ENCODE measurements around the gene TEC.

Gene TEC

GRCh38 chr4:48227662-48228061 is 42.0 kb downstream of the TEC start:
- Histone ChIP-seq H3K14ac (ENCODE audit: low read length) (no peak overlapping the region), H3K79me1 (ENCODE audit: low read depth, low read length) (no peaks in the 10 kb centered on the region), H2AFZ (ENCODE audit: low read length) (no peak overlapping the region), H3K9ac (ENCODE audit: low read depth, low read length, poor library complexity) (no peak overlapping the region), H3K4ac (ENCODE audit: low read length) (no peak overlapping the region), H2BK15ac (ENCODE audit: low read length) (no peak overlapping the region), H2AK5ac (ENCODE audit: low read depth, low read length) (no peak overlapping the region), H4K8ac (ENCODE audit: low read depth, low read length) (no peak overlapping the region), H4K91ac (ENCODE audit: low read depth, low read length, poor library complexity) (no peak overlapping the region), H3K9me3 (replicated peaks in 1 of 2; ENCODE audit: control insufficient read depth in 2 of 2, insufficient read depth in 1 of 2, low read depth in 1 of 2, low read length in 2 of 2) (no peaks in the 10 kb centered on the region), H2BK12ac (ENCODE audit: low read length) (no peak overlapping the region), H3K4me3 (ENCODE audit: low read length in 2 of 2) (no peak overlapping the region), H2BK5ac (ENCODE audit: low read length) (no peak overlapping the region), H3K23ac (ENCODE audit: low read depth, low read length, poor library complexity) (no peak overlapping the region), H3K27me3 (ENCODE audit: control insufficient read depth in 3 of 3, insufficient read depth in 3 of 3, low read depth in 1 of 3, low read length in 3 of 3) (no peaks in the 10 kb centered on the region), H3K36me3 (replicated peaks in 1 of 2; ENCODE audit: control insufficient read depth in 2 of 2, insufficient read depth in 2 of 2, low read length in 2 of 2) (no peaks in the 10 kb centered on the region), H3K4me1 (ENCODE audit: control insufficient read depth in 2 of 2, insufficient read depth in 1 of 2, low read depth in 1 of 2, low read length in 2 of 2) (no peaks in the 10 kb centered on the region), H2BK120ac (ENCODE audit: low read depth, low read length) (no peak overlapping the region), H3K27ac (replicated peaks; ENCODE audit: low read length) (no peak overlapping the region), H3K18ac (ENCODE audit: low read length) (no peak overlapping the region), H3K4me2 (ENCODE audit: insufficient read depth, low read length, poor library complexity, severe bottlenecking) (no peak overlapping the region)
- no peak for DNase-seq (ENCODE audit: low spot score)
- no CpG with 5 or more reads among the region's 4 CpGs for WGBS, 2 donors (ENCODE audit: extremely low coverage in 2 of 2, insufficient read length in 2 of 2, insufficient replicate concordance in 1 of 2)

- Histone ChIP-seq H3K9ac (ENCODE audit: low read depth, low read length, poor library complexity) (no peak overlapping the region), H3K4me2 (ENCODE audit: insufficient read depth, low read length, poor library complexity, severe bottlenecking) (no peak overlapping the region)
Measured at GRCh38 chr4:48226199-48226598, 43.4 kb downstream of the TEC start.

GRCh38 chr4:48225368-48226141 is 44.1 kb downstream of the TEC start:
- no peak overlapping the region for H3K23ac ChIP-seq (ENCODE audit: low read depth, low read length, poor library complexity)
- H3K9me3 ChIP-seq (replicated peaks in 1 of 2; ENCODE audit: control insufficient read depth in 2 of 2, insufficient read depth in 1 of 2, low read depth in 1 of 2, low read length in 2 of 2) = no peaks in the 10 kb centered on the region
- H3K4ac ChIP-seq (ENCODE audit: low read length) = no peak overlapping the region
- no peaks in the 10 kb centered on the region for H3K36me3 ChIP-seq (replicated peaks in 1 of 2; ENCODE audit: control insufficient read depth in 2 of 2, insufficient read depth in 2 of 2, low read length in 2 of 2)
- no peak overlapping the region for H3K14ac ChIP-seq (ENCODE audit: low read length)
- no peak overlapping the region for H3K4me3 ChIP-seq (ENCODE audit: low read length in 2 of 2)
- no peak overlapping the region for H2BK120ac ChIP-seq (ENCODE audit: low read depth, low read length)
- H3K79me1 ChIP-seq (ENCODE audit: low read depth, low read length) = no peaks in the 10 kb centered on the region
- H4K91ac ChIP-seq (ENCODE audit: low read depth, low read length, poor library complexity) = no peak overlapping the region
- no peak overlapping the region for H4K8ac ChIP-seq (ENCODE audit: low read depth, low read length)
- H2BK15ac ChIP-seq (ENCODE audit: low read length) = no peak overlapping the region
- H2BK12ac ChIP-seq (ENCODE audit: low read length) = no peak overlapping the region
- H2AFZ ChIP-seq (ENCODE audit: low read length) = no peak overlapping the region
- DNase-seq (ENCODE audit: low spot score) = no peak
- no peak overlapping the region for H3K4me2 ChIP-seq (ENCODE audit: insufficient read depth, low read length, poor library complexity, severe bottlenecking)
- no peaks in the 10 kb centered on the region for H3K4me1 ChIP-seq (ENCODE audit: control insufficient read depth in 2 of 2, insufficient read depth in 1 of 2, low read depth in 1 of 2, low read length in 2 of 2)
- no peak overlapping the region for H3K18ac ChIP-seq (ENCODE audit: low read length)
- no peak overlapping the region for H2AK5ac ChIP-seq (ENCODE audit: low read depth, low read length)
- H3K27ac ChIP-seq (replicated peaks; ENCODE audit: low read length) = no peak overlapping the region
- no peaks in the 10 kb centered on the region for H3K27me3 ChIP-seq (ENCODE audit: control insufficient read depth in 3 of 3, insufficient read depth in 3 of 3, low read depth in 1 of 3, low read length in 3 of 3)
- WGBS, 2 donors (ENCODE audit: extremely low coverage in 2 of 2, insufficient read length in 2 of 2, insufficient replicate concordance in 1 of 2) = no CpG with 5 or more reads among the region's 7 CpGs
- no peak overlapping the region for H3K9ac ChIP-seq (ENCODE audit: low read depth, low read length, poor library complexity)
- H2BK5ac ChIP-seq (ENCODE audit: low read length) = no peak overlapping the region

More at GRCh38 chr4:48226199-48226598, 43.4 kb downstream of the TEC start:
- Histone ChIP-seq H3K18ac (ENCODE audit: low read length) (no peak overlapping the region), H3K79me1 (ENCODE audit: low read depth, low read length) (no peaks in the 10 kb centered on the region), H3K27ac (replicated peaks; ENCODE audit: low read length) (no peak overlapping the region), H2BK120ac (ENCODE audit: low read depth, low read length) (no peak overlapping the region), H4K8ac (ENCODE audit: low read depth, low read length) (no peak overlapping the region), H3K4me1 (ENCODE audit: control insufficient read depth in 2 of 2, insufficient read depth in 1 of 2, low read depth in 1 of 2, low read length in 2 of 2) (no peaks in the 10 kb centered on the region), H3K14ac (ENCODE audit: low read length) (no peak overlapping the region), H3K4ac (ENCODE audit: low read length) (no peak overlapping the region), H3K9me3 (replicated peaks in 1 of 2; ENCODE audit: control insufficient read depth in 2 of 2, insufficient read depth in 1 of 2, low read depth in 1 of 2, low read length in 2 of 2) (no peaks in the 10 kb centered on the region), H3K36me3 (replicated peaks in 1 of 2; ENCODE audit: control insufficient read depth in 2 of 2, insufficient read depth in 2 of 2, low read length in 2 of 2) (no peaks in the 10 kb centered on the region), H3K23ac (ENCODE audit: low read depth, low read length, poor library complexity) (no peak overlapping the region), H3K4me3 (ENCODE audit: low read length in 2 of 2) (no peak overlapping the region), H2BK15ac (ENCODE audit: low read length) (no peak overlapping the region), H2BK12ac (ENCODE audit: low read length) (no peak overlapping the region), H2AK5ac (ENCODE audit: low read depth, low read length) (no peak overlapping the region), H3K27me3 (ENCODE audit: control insufficient read depth in 3 of 3, insufficient read depth in 3 of 3, low read depth in 1 of 3, low read length in 3 of 3) (no peaks in the 10 kb centered on the region), H2AFZ (ENCODE audit: low read length) (no peak overlapping the region), H2BK5ac (ENCODE audit: low read length) (no peak overlapping the region), H4K91ac (ENCODE audit: low read depth, low read length, poor library complexity) (no peak overlapping the region)
- no CpG with 5 or more reads among the region's 4 CpGs for WGBS, 2 donors (ENCODE audit: extremely low coverage in 2 of 2, insufficient read length in 2 of 2, insufficient replicate concordance in 1 of 2)
- no peak for DNase-seq (ENCODE audit: low spot score)

GRCh38 chr4:48224606-48225005 is 45.0 kb downstream of the TEC start:
- Histone ChIP-seq H2BK120ac (ENCODE audit: low read depth, low read length) (no peak overlapping the region), H3K27ac (replicated peaks; ENCODE audit: low read length) (no peak overlapping the region), H2AK5ac (ENCODE audit: low read depth, low read length) (no peak overlapping the region), H3K79me1 (ENCODE audit: low read depth, low read length) (no peaks in the 10 kb centered on the region), H3K4me1 (ENCODE audit: control insufficient read depth in 2 of 2, insufficient read depth in 1 of 2, low read depth in 1 of 2, low read length in 2 of 2) (no peaks in the 10 kb centered on the region), H2BK12ac (ENCODE audit: low read length) (no peak overlapping the region), H2BK15ac (ENCODE audit: low read length) (no peak overlapping the region), H2AFZ (ENCODE audit: low read length) (no peak overlapping the region), H3K18ac (ENCODE audit: low read length) (no peak overlapping the region), H3K4me2 (ENCODE audit: insufficient read depth, low read length, poor library complexity, severe bottlenecking) (no peak overlapping the region), H3K4me3 (ENCODE audit: low read length in 2 of 2) (no peak overlapping the region), H4K8ac (ENCODE audit: low read depth, low read length) (no peak overlapping the region), H3K9ac (ENCODE audit: low read depth, low read length, poor library complexity) (no peak overlapping the region), H3K14ac (ENCODE audit: low read length) (no peak overlapping the region), H3K23ac (ENCODE audit: low read depth, low read length, poor library complexity) (no peak overlapping the region), H2BK5ac (ENCODE audit: low read length) (no peak overlapping the region), H3K27me3 (ENCODE audit: control insufficient read depth in 3 of 3, insufficient read depth in 3 of 3, low read depth in 1 of 3, low read length in 3 of 3) (no peaks in the 10 kb centered on the region), H4K91ac (ENCODE audit: low read depth, low read length, poor library complexity) (no peak overlapping the region), H3K36me3 (replicated peaks in 1 of 2; ENCODE audit: control insufficient read depth in 2 of 2, insufficient read depth in 2 of 2, low read length in 2 of 2) (no peaks in the 10 kb centered on the region), H3K4ac (ENCODE audit: low read length) (no peak overlapping the region), H3K9me3 (replicated peaks in 1 of 2; ENCODE audit: control insufficient read depth in 2 of 2, insufficient read depth in 1 of 2, low read depth in 1 of 2, low read length in 2 of 2) (no peaks in the 10 kb centered on the region)
- DNase-seq (ENCODE audit: low spot score) = no peak
- WGBS, 2 donors (ENCODE audit: extremely low coverage in 2 of 2, insufficient read length in 2 of 2, insufficient replicate concordance in 1 of 2) = no CpG with 5 or more reads among the region's 5 CpGs

Data from neuronal stem cell (in vitro differentiated cells).